H4 (cell line): ENCODE measurements around the gene LCE7A. TPM values are rescaled to one million over a fixed set of nuclear protein-coding genes. Genes with fewer than 3 reads are reported as not detected.

Experiments
- DNase-seq: peaks from one replicate; pipeline ENCODE4 v3.0.0-alpha.2; 2015; ENCODE audit warnings: low spot score
- total RNA-seq: library from RNA; depleted of rRNA; stranded (reverse); fragments of >200 nt; shearing (Covaris generic); gene quantifications from 2 replicates; pipeline ENCODE4 v1.2.3, GENCODE V29; 2014; rRNA removed

The LCE7A gene
- total RNA-seq, 1 experiment from 2014 or later: not detected

- no peak for DNase-seq
Observed at GRCh38 chr1:152880316-152880715, 20.5 kb downstream of the LCE7A start.

GRCh38 chr1:152880907-152881306, 21.1 kb downstream of the LCE7A start:
- DNase-seq: no peak

DNA sequence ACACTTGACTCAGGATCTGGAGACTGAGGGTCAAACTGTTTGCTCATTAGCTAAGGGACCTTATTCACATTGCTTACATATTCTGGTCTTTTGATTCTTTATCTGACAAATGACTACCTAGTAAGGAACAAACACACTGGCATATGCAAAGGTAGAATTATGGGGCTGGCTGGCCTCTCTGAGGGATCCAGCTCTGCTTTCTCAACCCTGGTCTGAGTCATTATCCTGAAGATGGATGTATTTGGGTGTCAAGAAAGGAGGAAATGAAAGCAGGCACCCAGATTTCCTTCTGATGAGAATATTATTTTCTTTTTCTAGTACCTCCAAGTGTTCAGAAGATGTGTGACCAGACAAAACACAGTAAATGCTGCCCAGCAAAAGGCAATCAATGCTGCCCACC, 24.3 kb downstream of the LCE7A start:
- DNase-seq: no peak

- DNase-seq: no peak
Observed at GRCh38 chr1:152884506-152884905, 24.7 kb downstream of the LCE7A start.

DNA sequence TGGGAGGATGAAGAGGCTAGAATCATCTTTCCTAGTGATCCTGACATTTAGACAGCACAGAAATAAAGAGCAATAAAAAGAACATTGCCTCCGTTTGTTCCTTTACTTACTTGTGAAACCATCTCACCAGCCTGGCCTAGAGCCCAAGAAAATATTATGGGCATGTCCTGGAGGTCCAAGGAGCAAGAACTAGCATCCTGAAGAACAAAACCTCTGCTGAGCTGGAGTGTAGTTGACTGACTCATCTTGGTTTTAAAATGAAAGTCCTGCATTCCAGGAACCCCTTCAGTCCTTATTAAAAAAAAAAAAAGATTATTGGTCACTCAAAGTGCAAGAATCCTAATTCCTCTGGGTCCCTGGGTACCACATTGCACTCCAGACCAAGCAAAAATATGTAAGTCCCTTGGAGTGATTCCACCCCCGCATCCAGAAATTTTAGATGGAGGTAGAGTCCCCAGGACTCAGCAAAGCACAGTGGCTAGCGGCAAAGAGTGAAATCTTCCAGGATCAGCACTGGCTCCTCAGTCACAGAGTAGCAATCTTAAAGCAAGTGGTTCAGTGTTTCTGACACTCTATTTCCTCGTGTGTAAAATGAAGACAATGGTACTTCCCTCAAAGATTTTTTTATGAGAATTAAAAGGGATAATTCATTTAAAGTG, 25.3 kb downstream of the LCE7A start:
- DNase-seq: peak; percentile 23

GRCh38 chr1:152886085-152886484, 26.3 kb downstream of the LCE7A start:
- DNase-seq: peak; percentile 35

DNA sequence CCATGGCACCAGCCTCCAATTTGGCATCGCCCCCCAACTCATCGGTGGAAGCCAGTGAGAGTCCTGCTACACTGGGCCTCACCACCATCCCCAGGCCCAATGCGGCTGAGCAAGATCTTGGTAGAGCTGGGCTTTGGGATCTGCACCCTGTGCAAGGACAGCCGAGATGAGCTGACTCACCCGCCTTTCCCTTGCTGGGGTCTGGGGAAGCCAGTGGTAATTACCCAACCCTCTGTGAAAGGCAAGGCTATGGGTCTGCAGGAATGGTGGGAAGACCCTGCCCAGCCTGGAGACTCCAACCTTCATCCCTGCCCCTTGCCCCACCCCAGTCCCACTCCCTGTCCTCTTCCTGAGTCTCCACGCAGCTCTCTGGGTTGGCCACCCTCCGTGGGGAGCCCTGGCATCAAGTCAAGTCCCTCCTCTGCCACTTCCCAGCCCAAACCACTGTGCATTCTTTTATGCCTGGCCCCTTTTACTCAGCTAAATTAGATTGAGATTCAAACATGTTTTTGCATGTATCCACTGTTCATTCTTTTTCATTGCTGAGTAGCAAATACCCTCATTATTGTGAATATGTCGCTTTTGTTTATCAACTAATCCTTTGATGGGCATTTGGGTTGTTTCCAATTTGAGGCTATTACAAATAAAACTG, 27.1 kb downstream of the LCE7A start:
- DNase-seq: peak; percentile 18

- no peak for DNase-seq
Observed at GRCh38 chr1:152888126-152888525, 28.3 kb downstream of the LCE7A start.

DNA sequence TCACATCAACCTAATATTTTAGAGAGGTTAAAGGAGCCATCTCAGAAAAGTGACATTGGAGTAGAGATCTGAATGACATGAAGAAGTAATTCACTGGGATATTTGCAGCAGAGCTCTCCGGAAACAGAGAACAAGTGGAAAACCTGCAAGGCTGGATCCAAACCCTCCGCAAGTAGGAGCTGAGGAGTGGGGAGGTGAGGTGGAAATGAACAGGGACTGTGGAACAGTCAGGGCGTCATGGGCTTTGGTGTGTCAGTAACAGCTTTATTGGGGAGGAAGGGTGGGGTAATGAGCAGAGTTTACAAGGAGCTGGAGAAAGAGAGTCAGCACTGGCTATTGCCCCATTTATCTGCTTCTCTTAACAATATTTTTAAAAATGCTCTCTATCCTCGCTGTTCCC, 39.2 kb downstream of the LCE7A start:
- DNase-seq: no peak

- DNase-seq: no peak
Observed at GRCh38 chr1:152899883-152900282, 40.1 kb downstream of the LCE7A start.

- DNase-seq: no peak
Observed at GRCh38 chr1:152901631-152902030, 41.8 kb downstream of the LCE7A start.

- no peak for DNase-seq
Observed at GRCh38 chr1:152902636-152903035, 42.8 kb downstream of the LCE7A start.

- no peak for DNase-seq
Observed at GRCh38 chr1:152904688-152905440, 45.1 kb downstream of the LCE7A start.

GRCh38 chr1:152906023-152906565, 46.3 kb downstream of the LCE7A start:
- peak; percentile 68 for DNase-seq

DNA sequence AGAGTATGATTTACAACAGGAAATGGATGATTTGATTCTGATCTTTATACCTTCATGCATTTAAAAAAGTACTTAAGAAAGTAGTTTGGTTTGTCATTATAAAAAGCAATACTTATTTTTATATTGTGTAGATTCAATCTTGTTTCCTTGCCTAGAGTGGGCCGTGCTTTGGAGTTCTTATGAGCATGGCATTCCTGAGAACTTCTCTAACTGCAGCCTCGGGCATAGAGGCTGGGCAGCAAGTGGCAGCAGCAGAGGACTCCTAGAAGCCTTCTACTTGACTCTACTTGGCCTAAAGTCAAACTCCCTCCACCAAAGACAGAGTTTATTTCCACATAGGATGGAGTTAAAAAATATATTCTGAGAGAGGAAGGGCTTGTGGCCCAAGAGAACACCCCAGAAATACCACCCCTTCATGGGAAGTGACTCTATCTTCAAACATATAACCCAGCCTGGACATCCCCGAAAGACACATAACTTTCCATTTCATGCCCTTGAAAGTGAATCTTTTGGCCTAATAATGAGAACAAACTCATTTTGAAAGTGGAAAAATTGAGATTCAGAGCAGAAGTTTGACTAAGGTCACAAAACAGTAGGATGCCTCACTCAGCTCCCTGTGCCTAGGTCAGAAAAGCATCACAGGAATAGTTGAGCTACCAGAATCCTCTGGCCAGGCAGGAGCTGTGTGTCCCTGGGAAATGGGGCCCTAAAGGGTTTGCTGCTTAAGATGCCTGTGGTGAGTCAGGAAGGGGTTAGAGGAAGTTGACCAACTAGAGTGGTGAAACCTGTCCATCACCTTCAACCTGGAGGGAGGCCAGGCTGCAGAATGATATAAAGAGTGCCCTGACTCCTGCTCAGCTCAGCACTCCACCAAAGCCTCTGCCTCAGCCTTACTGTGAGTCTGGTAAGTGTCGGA, 48.1 kb downstream of the LCE7A start, which contains the start of gene IVL:
TSS of gene IVL (plus strand) at position 861 of the 916 bp plus-strand sequence. CDS start 1,252 bp downstream, outside the sequence.
- no peak for DNase-seq

- no peak for DNase-seq
Observed at GRCh38 chr1:152909206-152909605, 49.4 kb downstream of the LCE7A start.

Other genes starting within 250 kb of the LCE7A start
- gene LCE3B, start 246.2 kb upstream of the LCE7A start, total RNA-seq: not detected in 2 replicates
- gene LCE3A, start 236.9 kb upstream of the LCE7A start, total RNA-seq: not detected in 2 replicates
- not detected in 2 replicates for gene LCE2D, start 196.6 kb upstream of the LCE7A start, total RNA-seq
- gene LCE2C, start 184.7 kb upstream of the LCE7A start, total RNA-seq: not detected in 2 replicates
- gene LCE2B, start 173.9 kb upstream of the LCE7A start, total RNA-seq: not detected in 2 replicates
- not detected in 2 replicates for gene LCE2A, start 161.7 kb upstream of the LCE7A start, total RNA-seq
- gene LCE4A, start 151.8 kb upstream of the LCE7A start, total RNA-seq: not detected in 2 replicates
- not detected in 2 replicates for gene KPRP, start 102.0 kb upstream of the LCE7A start, total RNA-seq
- not detected in 2 replicates for gene LCE1F, start 84.9 kb upstream of the LCE7A start, total RNA-seq
- gene LCE1E, start 73.7 kb upstream of the LCE7A start, total RNA-seq: not detected in 2 replicates
- not detected in 2 replicates for gene LCE1D, start 63.3 kb upstream of the LCE7A start, total RNA-seq
- not detected in 2 replicates for gene LCE1C, start 53.3 kb upstream of the LCE7A start, total RNA-seq
- gene LCE1B, start 48.0 kb upstream of the LCE7A start, total RNA-seq: not detected in 2 replicates
- gene LCE1A, start 32.5 kb upstream of the LCE7A start, total RNA-seq: not detected in 2 replicates
- not detected in 2 replicates for gene LCE6A, start 17.1 kb upstream of the LCE7A start, total RNA-seq
- gene SMCP, start 18.3 kb downstream of the LCE7A start, total RNA-seq: not detected in 2 replicates
- gene IVL, start 48.5 kb downstream of the LCE7A start, total RNA-seq: not detected in 2 replicates
- gene SPRR5, start 87.2 kb downstream of the LCE7A start, total RNA-seq: not detected in 2 replicates
- gene SPRR4, start 110.7 kb downstream of the LCE7A start, total RNA-seq: not detected in 2 replicates
- not detected in 2 replicates for gene SPRR1A, start 124.1 kb downstream of the LCE7A start, total RNA-seq
- not detected in 2 replicates for gene SPRR3, start 141.8 kb downstream of the LCE7A start, total RNA-seq
- gene SPRR1B, start 171.2 kb downstream of the LCE7A start, total RNA-seq: not detected in 2 replicates
- gene SPRR2D, start 181.1 kb downstream of the LCE7A start, total RNA-seq: not detected in 2 replicates
- not detected in 2 replicates for gene SPRR2A, start 197.5 kb downstream of the LCE7A start, total RNA-seq
- gene SPRR2B, start 211.6 kb downstream of the LCE7A start, total RNA-seq: not detected in 2 replicates
- gene SPRR2E, start 234.5 kb downstream of the LCE7A start, total RNA-seq: not detected in 2 replicates